Activated T-helper 2 cell treated with anti-CD3 and anti-CD28 coated beads, Interferon-gamma antibody, Interleukin-2, Interleukin-4, amounts not matched to agents 10 μg/mL and 5 μg/mL and 100 μg/mL, durations not matched to agents 14 hours and 24 hours and 36 hours (primary cell): ENCODE measurements around the gene DGKG. TPM values are rescaled to one million over a fixed set of nuclear protein-coding genes. Genes with fewer than 3 reads are reported as not detected.

ENCODE experiments used
- DNase-seq: peaks from one replicate; pipeline ENCODE4 v3.0.0; 2021; ENCODE audit warnings: low spot score
- H3K27ac Mint-ChIP-seq: one replicate; pipeline ENCODE4 v1.8.0; 2021; ENCODE audit warnings: mixed read lengths
- H3K27me3 Mint-ChIP-seq: one replicate; pipeline ENCODE4 v1.8.0; 2021; ENCODE audit warnings: low read depth, mixed read lengths
- H3K36me3 Mint-ChIP-seq: one replicate; pipeline ENCODE4 v1.8.0; 2021; ENCODE audit warnings: low read depth, mixed read lengths
- H3K4me1 Mint-ChIP-seq: one replicate; pipeline ENCODE4 v1.8.0; 2021; ENCODE audit warnings: low read depth, mixed read lengths
- H3K4me3 Mint-ChIP-seq: one replicate; pipeline ENCODE4 v1.8.0; 2021; ENCODE audit warnings: low read depth, mild to moderate bottlenecking, moderate library complexity, mixed read lengths
- H3K9me3 Mint-ChIP-seq: one replicate; pipeline ENCODE4 v1.8.0; 2021; ENCODE audit warnings: mixed read lengths
- intact Hi-C: fragments of 100-400 bp; cut with micrococcal nuclease; formaldehyde crosslinking; loops from one replicate; pipeline ENCODE4 v1.15.1; 2023
- total RNA-seq: library from RNA; stranded (reverse); gene quantifications from 2 replicates; pipeline ENCODE4 v1.2.3, GENCODE V29; 2022

Gene DGKG
- total RNA-seq, 1 donor from 2014 or later = 0.05 TPM

DNA sequence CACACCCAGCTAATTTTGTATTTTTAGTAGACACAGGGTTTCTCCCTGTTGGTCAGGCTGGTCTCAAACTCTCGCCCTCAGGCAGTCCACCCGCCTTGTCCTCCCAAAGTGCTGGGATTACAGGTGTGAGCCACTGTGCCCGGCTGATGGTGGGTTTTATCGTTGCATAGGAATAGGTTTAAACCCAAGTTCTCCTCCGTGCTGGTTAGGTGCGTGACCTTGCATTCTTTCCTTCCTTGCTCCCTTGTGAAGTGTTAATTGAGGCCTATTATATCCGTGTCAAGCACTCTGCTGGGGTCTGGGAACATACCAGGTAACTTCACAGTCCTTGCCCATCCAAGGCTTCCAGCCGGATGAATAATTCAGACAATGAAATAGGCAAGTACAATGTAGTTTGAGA, 233.9 kb downstream of the DGKG start:
- Mint-ChIP-seq H3K4me1 (no peaks in the 10 kb centered on the region), H3K27me3 (peaks cover 25% of the 10 kb centered on the region), H3K4me3 (no peak overlapping the region), H3K27ac (no peak overlapping the region), H3K9me3 (no peaks in the 10 kb centered on the region), H3K36me3 (no peaks in the 10 kb centered on the region)
- intact Hi-C loops = no loop called here
- DNase-seq = no peak

DNA sequence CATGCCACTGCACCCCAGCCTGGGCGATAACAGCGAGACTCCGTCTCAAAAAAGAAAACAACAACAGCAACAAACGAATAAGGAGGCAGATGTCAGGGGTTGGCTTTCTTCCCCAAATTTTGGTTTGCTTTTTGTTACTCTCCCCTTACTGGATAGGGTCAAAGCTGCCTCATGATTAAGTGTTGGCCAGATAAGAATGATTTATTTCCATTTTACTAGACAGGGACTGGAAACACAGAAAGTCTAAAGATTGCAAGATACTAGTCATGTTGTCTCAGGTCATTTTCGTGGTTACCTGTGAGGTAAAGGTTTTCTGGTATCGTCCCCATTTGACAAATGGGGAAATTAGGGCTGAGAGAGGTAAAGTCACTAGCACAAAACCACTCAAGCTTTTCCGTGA, 234.6 kb downstream of the DGKG start:
- H3K27ac Mint-ChIP-seq = no peak overlapping the region
- H3K9me3 Mint-ChIP-seq = no peaks in the 10 kb centered on the region
- DNase-seq = no peak
- intact Hi-C loops = no loop called here
- peaks cover 31% of the 10 kb centered on the region for H3K27me3 Mint-ChIP-seq
- no peak overlapping the region for H3K4me3 Mint-ChIP-seq
- H3K36me3 Mint-ChIP-seq = no peaks in the 10 kb centered on the region
- H3K4me1 Mint-ChIP-seq = no peaks in the 10 kb centered on the region

DNA sequence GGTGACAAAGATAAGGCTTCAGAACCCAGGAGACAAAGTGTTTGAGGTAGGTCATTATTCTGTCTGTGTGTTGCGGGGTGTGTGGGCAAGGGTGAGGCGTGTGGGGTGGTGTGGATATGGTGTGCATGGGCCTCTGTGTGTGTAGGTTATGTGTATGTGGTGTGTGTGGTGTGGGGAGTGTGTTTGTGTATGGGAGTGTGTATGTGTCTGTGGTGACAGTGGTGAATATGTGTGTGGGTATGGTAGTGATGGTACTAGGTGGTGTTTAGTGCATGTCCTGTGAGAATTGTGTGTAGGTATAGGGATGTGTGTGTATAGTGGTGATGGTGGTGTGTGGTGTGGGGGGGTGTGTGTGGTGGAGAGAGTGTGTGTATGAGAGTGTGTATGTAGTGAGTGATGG, 236.9 kb downstream of the DGKG start:
- Mint-ChIP-seq H3K4me1 (no peaks in the 10 kb centered on the region), H3K36me3 (no peaks in the 10 kb centered on the region), H3K9me3 (no peaks in the 10 kb centered on the region), H3K27me3 (peaks cover 21% of the 10 kb centered on the region), H3K27ac (no peak overlapping the region), H3K4me3 (no peak overlapping the region)
- DNase-seq = no peak
- intact Hi-C loops = no loop called here

DNA sequence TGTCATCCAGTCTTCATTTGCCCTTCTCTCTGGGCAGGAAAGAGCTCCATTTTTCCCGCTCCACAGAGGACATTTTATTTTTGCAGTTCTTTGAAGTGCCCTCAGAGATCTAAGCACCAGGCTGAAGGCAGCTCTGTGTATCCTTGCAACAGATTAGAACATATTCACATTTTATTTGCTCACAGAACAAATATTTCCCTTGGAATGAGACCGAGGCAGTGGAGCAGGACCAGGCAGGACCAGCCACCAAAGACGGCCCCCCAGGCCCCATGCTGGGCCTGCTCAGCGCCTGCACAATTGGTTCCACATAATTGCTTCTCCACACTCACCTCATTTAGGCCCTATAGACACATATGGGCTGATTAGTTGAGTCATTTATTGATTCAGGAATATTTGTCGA, 237.4 kb downstream of the DGKG start:
- H3K4me3 Mint-ChIP-seq = no peak overlapping the region
- intact Hi-C loops = no loop called here
- H3K9me3 Mint-ChIP-seq = no peaks in the 10 kb centered on the region
- no peak overlapping the region for H3K27ac Mint-ChIP-seq
- DNase-seq = no peak
- no peaks in the 10 kb centered on the region for H3K4me1 Mint-ChIP-seq
- H3K36me3 Mint-ChIP-seq = no peaks in the 10 kb centered on the region
- peaks cover 24% of the 10 kb centered on the region for H3K27me3 Mint-ChIP-seq

DNA sequence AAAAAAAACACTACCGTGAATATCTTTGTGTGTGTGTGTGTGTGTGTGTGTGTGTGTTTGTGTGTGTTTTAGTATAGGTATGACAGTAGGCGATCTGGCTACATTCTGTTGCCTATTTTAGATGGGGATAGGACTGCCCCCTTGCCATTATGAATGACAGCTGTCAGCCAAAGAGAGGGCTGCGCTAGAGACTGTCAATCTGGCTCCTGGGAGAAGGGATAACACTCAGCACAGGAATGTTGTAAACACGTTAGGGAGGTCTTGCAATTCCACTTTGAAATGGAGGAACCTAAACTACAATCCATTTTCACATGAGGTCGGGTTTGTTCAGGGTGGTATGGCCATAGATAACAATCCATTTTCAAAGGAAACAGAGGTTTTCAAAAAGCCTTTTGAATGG, 239.0 kb downstream of the DGKG start:
- Mint-ChIP-seq H3K27ac (no peak overlapping the region), H3K9me3 (no peaks in the 10 kb centered on the region), H3K4me3 (no peak overlapping the region), H3K4me1 (no peaks in the 10 kb centered on the region), H3K36me3 (no peaks in the 10 kb centered on the region), H3K27me3 (peaks cover 39% of the 10 kb centered on the region)
- no peak for DNase-seq
- intact Hi-C loops = no loop called here

DNA sequence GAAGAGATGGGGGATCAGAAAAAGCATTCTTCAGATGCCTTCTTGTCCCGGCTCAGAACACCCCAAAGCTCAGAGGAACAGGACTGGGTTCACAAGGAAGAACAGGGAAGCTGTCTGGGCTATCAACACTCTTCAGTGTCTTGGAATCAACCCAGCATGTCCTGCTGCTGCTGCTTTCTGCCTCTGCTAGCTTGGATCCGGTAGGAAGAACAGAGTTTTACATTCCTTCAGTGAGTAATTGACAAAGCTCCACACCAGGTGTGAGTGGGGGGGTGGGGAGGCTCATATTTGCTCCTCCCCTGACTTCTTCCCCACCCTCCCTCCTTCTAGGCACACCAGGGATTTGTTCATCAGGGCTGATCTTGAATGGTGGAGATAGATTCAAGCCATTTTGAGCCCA, 240.1 kb downstream of the DGKG start:
- H3K27ac Mint-ChIP-seq = no peak overlapping the region
- intact Hi-C loops = no loop called here
- peaks cover 45% of the 10 kb centered on the region for H3K27me3 Mint-ChIP-seq

DNA sequence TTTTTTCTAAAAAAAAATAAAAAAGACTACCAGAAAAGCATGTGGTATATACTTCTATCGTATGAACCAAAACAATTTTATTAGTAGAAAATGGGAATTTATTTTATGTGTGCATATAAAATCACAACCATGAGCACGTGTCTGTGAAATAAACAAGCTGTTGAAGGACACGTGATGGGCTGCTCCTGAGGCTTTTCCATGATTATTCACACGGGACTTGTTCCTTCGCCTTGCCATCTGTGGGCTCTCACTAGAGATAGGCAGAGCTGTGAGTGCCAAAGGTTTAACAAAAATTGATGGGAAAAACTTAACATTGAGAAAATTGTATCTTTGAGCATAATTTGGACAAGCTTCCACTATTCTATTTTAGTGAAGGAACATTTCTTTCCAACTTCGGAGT, 240.8 kb downstream of the DGKG start:
- intact Hi-C loops = no loop called here
- no peak overlapping the region for H3K4me3 Mint-ChIP-seq
- H3K36me3 Mint-ChIP-seq = no peaks in the 10 kb centered on the region
- no peak for DNase-seq
- no peaks in the 10 kb centered on the region for H3K9me3 Mint-ChIP-seq
- H3K27me3 Mint-ChIP-seq = peaks cover 49% of the 10 kb centered on the region
- H3K4me1 Mint-ChIP-seq = no peaks in the 10 kb centered on the region
- H3K27ac Mint-ChIP-seq = no peak overlapping the region

More for the DNA sequence above, 240.1 kb downstream of the DGKG start:
- Mint-ChIP-seq H3K4me1 (no peaks in the 10 kb centered on the region), H3K36me3 (no peaks in the 10 kb centered on the region), H3K9me3 (no peaks in the 10 kb centered on the region), H3K4me3 (no peak overlapping the region)
- DNase-seq = no peak

DNA sequence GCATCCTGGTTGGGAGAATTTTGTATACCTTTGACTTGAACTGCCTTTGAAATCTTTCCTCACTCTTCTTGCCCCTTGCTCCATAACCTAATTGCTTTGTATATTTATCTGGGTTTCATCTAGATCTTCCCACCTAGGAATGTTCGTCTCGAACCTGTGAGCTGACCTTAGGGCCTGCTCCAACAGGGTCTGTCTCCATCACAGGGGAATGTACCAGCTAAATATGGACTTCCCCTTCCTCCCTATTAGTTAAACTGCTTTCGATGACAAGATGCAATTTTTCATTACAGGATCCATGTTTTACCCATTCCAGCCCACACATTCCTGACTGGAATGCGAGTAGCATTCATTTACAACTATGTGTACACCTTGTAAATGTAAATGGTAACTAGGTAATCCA, 242.5 kb downstream of the DGKG start:
- H3K27me3 Mint-ChIP-seq = peaks cover 64% of the 10 kb centered on the region
- H3K4me1 Mint-ChIP-seq = no peaks in the 10 kb centered on the region
- H3K36me3 Mint-ChIP-seq = no peaks in the 10 kb centered on the region
- no peak overlapping the region for H3K27ac Mint-ChIP-seq
- no peak for DNase-seq
- no peak overlapping the region for H3K4me3 Mint-ChIP-seq
- no peaks in the 10 kb centered on the region for H3K9me3 Mint-ChIP-seq
- intact Hi-C loops = no loop called here

DNA sequence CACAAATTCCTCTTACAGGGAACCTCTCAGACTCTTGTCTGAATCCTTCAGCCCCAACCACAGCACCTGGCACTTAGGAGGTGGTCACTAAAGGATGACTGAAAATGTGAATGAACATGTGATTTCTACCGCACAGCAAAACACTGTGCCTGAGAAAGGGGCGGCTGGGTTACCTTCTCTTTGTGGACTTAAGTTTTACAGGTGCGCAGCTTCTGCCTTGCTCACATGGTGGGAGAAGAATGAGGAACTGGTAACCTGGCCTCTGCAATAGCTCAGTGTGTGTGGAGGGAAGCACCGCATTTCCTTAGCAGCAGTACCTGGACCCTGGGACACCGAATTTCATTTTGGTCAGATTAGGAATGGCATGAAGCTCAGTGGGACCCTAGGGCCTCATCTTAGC, 243.3 kb downstream of the DGKG start:
- H3K27ac Mint-ChIP-seq = no peak overlapping the region
- peaks cover 69% of the 10 kb centered on the region for H3K27me3 Mint-ChIP-seq
- DNase-seq = no peak
- H3K36me3 Mint-ChIP-seq = no peaks in the 10 kb centered on the region
- no peaks in the 10 kb centered on the region for H3K9me3 Mint-ChIP-seq
- no peaks in the 10 kb centered on the region for H3K4me1 Mint-ChIP-seq
- intact Hi-C loops = no loop called here
- no peak overlapping the region for H3K4me3 Mint-ChIP-seq

DNA sequence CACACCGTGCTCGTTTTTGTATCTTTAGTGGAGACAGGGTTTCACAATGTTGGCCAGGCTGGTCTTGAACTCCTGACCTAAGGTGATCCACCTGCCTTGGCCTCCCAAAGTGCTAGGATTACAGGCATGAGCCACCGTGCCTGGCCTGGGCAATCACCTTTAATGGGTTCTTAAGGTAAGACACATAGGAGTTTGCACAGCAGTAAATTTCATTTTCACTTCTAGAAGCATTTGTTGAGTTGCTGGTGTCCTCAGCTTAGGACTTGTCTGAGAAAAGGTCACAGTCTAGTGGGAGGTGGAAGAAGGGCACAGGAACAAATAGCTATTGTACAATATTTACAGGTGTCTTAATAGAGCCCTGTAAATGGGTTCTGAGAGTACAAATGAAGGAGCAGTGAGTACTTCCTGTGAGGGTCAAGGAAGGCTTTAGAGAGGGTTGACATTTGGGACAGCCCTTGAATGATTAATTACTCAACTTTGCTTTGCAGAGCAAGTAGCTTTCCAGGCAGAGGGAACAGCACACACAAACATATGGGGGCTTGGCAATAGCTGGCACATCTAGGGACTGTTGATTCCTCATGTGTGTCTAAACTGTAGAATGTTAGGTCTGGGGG, 244.4 kb downstream of the DGKG start:
- Mint-ChIP-seq H3K27ac (no peak overlapping the region), H3K36me3 (no peaks in the 10 kb centered on the region), H3K4me3 (no peak overlapping the region), H3K9me3 (no peaks in the 10 kb centered on the region), H3K4me1 (no peaks in the 10 kb centered on the region), H3K27me3 (peaks cover 72% of the 10 kb centered on the region)
- DNase-seq = no peak
- intact Hi-C loops = no loop called here

DNA sequence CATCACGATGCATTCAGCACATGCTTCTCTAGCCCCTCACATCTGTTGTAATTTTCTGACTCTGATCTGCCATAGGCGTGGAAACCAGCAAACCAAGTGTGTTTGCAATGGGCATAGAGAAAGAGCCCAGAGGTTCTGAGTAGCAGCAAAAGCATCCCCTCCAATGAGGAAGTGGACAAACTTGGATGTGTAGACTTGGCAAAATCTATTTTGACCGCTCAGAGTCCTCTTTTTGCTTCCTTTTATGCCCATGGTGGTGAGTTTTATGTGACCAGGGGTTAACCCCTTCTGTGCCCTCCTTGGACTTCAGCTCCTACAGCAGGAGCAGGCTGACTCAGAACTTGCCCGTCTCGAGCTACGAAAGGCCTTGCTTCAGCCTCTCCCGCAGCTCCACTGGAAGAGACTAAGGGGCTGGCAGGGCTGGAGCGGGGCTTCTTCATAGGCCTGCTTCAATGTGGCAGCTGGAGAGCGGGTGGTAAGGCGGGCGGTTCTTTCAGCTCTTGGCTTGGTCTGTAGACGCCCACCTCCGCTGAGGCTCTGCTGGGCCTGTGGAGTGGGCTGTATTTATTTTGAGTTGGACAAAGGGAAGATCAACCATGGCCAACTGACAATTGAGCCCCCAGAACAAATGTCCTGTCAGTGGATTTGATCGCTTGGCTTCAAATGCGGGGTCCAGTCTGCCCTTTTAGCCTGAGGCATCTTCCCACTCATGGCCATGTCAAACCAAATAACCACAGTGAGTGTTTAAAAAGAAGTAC, 246.6 kb downstream of the DGKG start:
- H3K4me1 Mint-ChIP-seq = peaks cover 8% of the 10 kb centered on the region
- intact Hi-C loops = no loop called here

DNA sequence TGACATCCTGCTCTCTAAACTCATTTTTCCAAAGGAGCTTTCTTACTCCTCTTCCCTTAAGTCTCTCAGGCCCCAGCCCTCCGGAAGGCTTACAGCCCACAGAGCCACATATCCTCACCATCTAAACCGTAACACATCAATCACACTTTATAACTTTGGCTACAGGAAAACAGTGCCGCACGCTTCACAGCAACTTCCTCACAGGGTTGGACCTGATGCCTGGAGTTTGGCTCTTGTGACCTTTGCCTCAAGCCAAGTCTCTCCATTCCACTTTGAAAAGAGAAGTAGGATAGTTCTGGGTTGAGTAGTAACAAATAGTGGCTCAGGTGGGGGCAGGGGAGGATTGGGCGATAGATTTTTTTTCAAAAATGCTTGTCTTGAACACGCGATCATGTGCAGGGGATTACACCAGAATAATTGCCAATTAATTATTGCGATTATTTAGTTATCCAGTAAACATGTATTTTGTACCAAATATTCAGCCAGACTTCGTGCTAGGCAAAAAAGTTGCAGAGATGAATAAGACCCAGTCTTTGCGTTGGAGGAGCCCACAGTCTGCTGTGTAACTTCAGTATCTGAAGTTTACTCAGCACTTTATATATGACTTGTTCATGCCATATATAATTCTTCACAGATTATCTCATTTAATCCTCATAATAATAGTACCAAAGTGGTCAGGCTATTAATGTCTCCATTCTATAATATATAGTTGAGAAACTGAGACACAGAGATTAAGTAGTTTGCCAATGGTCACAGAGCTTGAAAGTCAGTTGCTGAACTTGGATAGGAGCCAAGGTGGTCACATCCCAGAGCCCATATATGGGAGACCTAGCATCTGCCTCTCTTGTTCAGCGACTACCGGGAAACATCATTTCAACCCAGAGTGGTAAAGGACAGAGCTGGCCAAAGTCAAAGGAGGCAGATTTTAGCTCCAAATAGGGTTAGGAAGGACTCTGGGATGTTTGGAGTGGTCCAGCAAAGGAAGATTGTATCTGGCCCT, 250.8 kb downstream of the DGKG start:
- Mint-ChIP-seq H3K36me3 (no peaks in the 10 kb centered on the region), H3K27ac (no peak overlapping the region), H3K4me1 (peaks cover 26% of the 10 kb centered on the region), H3K9me3 (no peaks in the 10 kb centered on the region), H3K27me3 (peaks cover 87% of the 10 kb centered on the region), H3K4me3 (peak overlapping the region; percentile 9)
- intact Hi-C loops = no loop called here
- DNase-seq = no peak

More for the DNA sequence above, 246.6 kb downstream of the DGKG start:
- no peaks in the 10 kb centered on the region for H3K36me3 Mint-ChIP-seq
- no peak overlapping the region for H3K27ac Mint-ChIP-seq
- H3K9me3 Mint-ChIP-seq = no peaks in the 10 kb centered on the region
- H3K4me3 Mint-ChIP-seq = no peak overlapping the region
- peaks cover 89% of the 10 kb centered on the region for H3K27me3 Mint-ChIP-seq
- DNase-seq = no peak
